Skeletal muscle cell (primary cell): Measurements from ENCODE around the gene RASA3.

ENCODE experiments used
- DNase-seq: peaks from one replicate; pipeline ENCODE4 v3.0.0-alpha.2; 2010; ENCODE audit warnings: low read depth
- H3K4me3 ChIP-seq: 2 replicates; pipeline ENCODE4 v1.5.1; 2011; ENCODE audit warnings: low read depth, mild to moderate bottlenecking, control low read depth, low read length, moderate library complexity

RASA3 gene

GRCh38 chr13:114049626-114050101 is 82.8 kb downstream of the RASA3 start:
- no peak for DNase-seq
- H3K4me3 ChIP-seq, result no peak overlapping the region

- H3K4me3 ChIP-seq, result no peak overlapping the region
- DNase-seq, result no peak
These were observed 83.4 kb downstream of the RASA3 start for GRCh38 chr13:114049026-114049425.

GRCh38 chr13:114048443-114048842 is 84.0 kb downstream of the RASA3 start:
- no peak overlapping the region for H3K4me3 ChIP-seq

GRCh38 chr13:114047358-114047881 is 85.0 kb downstream of the RASA3 start:
- no peak overlapping the region for H3K4me3 ChIP-seq
- no peak for DNase-seq

More at GRCh38 chr13:114048443-114048842, 84.0 kb downstream of the RASA3 start:
- DNase-seq, result no peak

- H3K4me3 ChIP-seq, result no peak overlapping the region
- no peak for DNase-seq
These were observed 85.9 kb downstream of the RASA3 start for GRCh38 chr13:114046431-114046975.

- H3K4me3 ChIP-seq, result no peak overlapping the region
- DNase-seq, result no peak
These were observed 87.2 kb downstream of the RASA3 start for GRCh38 chr13:114045113-114045735.

- peak; percentile 57 for DNase-seq
These were observed 87.9 kb downstream of the RASA3 start for GRCh38 chr13:114044486-114044885.

GRCh38 chr13:114043421-114044053 is 88.9 kb downstream of the RASA3 start:
- peak; percentile 80 for DNase-seq
- no peak overlapping the region for H3K4me3 ChIP-seq

More at GRCh38 chr13:114044486-114044885, 87.9 kb downstream of the RASA3 start:
- H3K4me3 ChIP-seq, result no peak overlapping the region

GRCh38 chr13:114042066-114042815 is 90.2 kb downstream of the RASA3 start:
- H3K4me3 ChIP-seq, result no peak overlapping the region
- no peak for DNase-seq

GRCh38 chr13:114041493-114041892 is 90.9 kb downstream of the RASA3 start:
- DNase-seq, result no peak
- no peak overlapping the region for H3K4me3 ChIP-seq

- no peak overlapping the region for H3K4me3 ChIP-seq
- peak; percentile 29 for DNase-seq
These were observed 92.8 kb downstream of the RASA3 start for GRCh38 chr13:114039471-114040141.

GRCh38 chr13:114038900-114039299 is 93.5 kb downstream of the RASA3 start:
- no peak for DNase-seq
- no peak overlapping the region for H3K4me3 ChIP-seq

- DNase-seq, result no peak
- H3K4me3 ChIP-seq, result no peak overlapping the region
These were observed 94.2 kb downstream of the RASA3 start for GRCh38 chr13:114038211-114038613.

- H3K4me3 ChIP-seq, result no peak overlapping the region
- DNase-seq, result no peak
These were observed 94.7 kb downstream of the RASA3 start for GRCh38 chr13:114037674-114038073.

- no peak overlapping the region for H3K4me3 ChIP-seq
These were observed 96.6 kb downstream of the RASA3 start for GRCh38 chr13:114035583-114036531.

GRCh38 chr13:114035186-114035582 is 97.2 kb downstream of the RASA3 start:
- H3K4me3 ChIP-seq, result no peak overlapping the region
- no peak for DNase-seq

More at GRCh38 chr13:114035583-114036531, 96.6 kb downstream of the RASA3 start:
- no peak for DNase-seq

- H3K4me3 ChIP-seq, result no peak overlapping the region
- no peak for DNase-seq
These were observed 97.9 kb downstream of the RASA3 start for GRCh38 chr13:114034481-114034891.
